ENCODE data around the gene VPS45.
"Not testable (repeated sequence)": the region's sequence is repeated elsewhere in the genome, so short reads cannot be mapped to it uniquely, and the experiment has no call there.

VPS45 gene

DNA sequence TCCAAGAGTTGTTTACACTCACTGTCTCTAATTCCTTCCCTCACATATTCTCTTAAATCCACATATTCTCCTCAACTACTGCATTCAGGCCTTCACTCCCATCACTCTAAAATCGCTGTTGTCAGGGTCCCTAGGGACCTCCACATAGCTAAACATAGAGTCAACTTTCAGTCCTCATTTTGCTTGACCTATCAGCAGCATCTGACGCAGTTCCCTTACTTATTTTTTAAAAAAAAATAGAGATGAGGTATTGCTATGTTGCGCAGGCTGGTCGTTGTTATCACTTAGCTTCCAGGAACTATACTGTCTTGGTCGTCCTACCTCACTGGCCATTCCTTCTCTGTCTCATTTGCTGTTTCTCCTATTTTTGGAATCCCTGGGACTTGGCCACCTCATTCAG lies 70.5 kb downstream of the VPS45 start:
- DNase-seq, result no peak

DNA sequence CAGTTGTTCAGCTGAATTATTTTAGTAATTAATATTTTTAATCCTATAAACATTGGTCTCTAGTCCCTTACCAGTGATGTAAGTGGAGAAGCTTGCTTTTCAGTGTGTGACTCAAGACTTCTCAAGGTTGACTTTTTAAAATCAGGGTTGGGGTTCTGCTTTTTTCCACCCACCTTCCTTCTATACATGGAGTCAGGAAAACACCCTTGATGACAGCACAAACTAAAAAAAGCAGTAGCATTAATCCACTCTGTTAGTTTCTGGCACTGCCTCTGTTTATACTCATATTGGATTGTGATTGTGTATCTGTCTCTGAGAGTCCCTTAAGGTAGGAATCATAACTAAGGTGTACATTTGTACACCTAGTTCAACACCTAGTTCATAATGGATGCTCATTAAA lies 73.9 kb downstream of the VPS45 start:
- no peak for DNase-seq

DNA sequence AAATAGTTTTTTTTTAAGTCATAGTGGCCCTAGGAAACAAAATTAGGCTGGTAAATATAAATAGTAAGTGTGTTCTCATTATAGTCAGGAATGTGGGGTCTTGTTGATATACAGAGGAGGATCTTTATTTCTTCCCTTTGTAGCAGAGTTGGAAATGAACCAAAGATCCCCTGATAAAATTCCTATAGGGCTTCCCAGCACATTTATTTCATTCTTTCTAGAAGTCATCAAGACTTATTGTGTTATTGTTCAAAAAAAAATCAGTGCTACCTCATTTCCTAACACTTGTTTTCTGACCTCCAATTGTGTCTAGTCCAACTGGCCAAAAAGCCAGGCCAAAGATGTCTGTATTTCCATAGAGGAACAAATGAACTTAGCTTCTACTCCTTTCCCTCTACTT lies 74.5 kb downstream of the VPS45 start:
- no peak for DNase-seq

DNA sequence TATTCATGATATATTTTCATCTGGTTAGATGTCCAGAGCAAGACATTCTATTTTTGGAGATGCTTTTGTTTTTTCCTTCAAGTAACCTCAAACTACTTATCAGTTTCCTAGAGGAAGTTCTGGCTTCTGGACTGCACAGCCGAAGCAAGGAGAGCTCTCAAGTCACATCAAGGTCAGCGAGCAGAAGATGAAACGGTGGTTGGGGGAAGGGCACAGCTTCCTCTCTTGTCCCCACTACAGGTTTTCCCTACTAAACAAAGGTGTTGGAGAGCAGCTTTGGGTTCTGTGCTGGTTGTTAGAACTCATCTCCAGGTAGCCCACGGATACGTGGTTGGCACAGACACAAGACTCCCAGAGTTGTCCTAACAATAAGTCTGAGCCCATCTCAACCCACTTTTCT lies 77.0 kb downstream of the VPS45 start:
- no peak for DNase-seq

DNA sequence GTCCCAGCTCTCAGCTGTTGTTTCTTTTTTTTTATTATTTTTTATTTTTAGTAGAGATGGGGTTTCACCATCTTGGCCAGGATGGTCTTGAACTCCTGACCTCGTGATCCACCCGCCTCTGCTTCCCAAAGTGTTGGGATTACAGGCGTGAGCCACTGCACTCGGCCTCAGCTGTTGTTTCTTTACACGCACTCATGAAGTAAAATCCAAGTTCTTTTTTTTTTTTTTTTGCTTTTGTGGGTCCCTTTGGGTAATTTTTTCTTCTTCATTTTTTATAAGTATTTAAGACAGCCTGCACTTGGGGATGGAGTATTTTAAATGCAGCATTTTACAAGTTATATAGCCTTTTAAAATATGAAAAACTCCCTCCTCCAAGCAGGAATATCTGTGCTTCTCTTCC lies 78.4 kb downstream of the VPS45 start:
- not testable (repeated sequence) for DNase-seq

DNA sequence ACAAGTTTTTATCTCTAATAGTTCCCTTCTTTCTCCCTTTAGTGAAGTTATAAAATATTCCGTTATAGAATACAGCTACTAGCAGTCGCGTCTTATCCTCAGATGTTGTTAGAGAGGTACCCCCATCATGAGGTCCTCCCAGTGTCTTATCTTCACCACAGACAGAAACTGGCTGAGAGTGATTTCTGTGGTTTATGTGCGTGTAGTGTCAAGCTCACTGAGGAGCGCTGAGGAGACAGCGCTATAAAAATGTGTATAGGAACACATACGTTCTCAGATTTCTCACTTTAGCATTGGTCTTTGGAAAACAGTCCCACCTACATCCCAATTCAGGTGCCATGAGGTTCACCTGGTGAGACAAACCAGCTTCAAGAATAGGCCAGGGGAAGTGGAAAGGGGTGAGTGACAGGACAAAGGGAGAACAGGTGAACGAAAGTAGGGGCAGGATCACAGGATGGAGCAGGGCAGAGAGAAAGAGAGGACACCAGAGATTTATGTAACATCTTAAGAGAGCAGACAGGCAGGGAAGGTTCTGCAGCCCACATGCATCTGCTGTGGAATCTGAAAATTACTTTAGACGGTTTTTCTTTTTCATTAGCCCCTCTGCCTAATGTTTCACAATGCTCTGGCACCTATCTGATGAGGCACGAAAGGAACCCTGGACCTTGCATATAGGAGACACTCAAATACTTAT lies 79.4 kb downstream of the VPS45 start:
- no peak for DNase-seq

DNA sequence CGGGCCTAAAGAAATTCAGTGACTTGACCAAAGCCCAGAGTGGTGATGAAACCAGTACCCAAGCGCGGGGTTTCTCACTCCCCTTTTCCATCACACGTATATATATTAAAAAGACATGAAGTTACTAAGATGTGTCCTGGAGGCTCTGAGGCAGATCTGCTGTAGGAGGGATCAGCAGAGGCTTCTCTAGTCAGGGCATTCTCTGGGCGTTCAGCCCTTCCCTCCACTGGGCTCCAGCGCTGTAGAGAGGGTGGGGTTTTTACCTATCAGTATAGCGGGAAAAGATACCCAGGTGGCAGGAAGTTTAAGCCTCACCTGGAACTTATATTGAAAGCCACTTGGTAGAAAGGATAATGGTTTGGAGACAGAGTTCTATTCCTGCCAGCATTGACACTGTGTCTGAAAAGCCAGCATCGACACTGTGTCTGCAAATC lies 81.3 kb downstream of the VPS45 start:
- DNase-seq, result no peak

DNA sequence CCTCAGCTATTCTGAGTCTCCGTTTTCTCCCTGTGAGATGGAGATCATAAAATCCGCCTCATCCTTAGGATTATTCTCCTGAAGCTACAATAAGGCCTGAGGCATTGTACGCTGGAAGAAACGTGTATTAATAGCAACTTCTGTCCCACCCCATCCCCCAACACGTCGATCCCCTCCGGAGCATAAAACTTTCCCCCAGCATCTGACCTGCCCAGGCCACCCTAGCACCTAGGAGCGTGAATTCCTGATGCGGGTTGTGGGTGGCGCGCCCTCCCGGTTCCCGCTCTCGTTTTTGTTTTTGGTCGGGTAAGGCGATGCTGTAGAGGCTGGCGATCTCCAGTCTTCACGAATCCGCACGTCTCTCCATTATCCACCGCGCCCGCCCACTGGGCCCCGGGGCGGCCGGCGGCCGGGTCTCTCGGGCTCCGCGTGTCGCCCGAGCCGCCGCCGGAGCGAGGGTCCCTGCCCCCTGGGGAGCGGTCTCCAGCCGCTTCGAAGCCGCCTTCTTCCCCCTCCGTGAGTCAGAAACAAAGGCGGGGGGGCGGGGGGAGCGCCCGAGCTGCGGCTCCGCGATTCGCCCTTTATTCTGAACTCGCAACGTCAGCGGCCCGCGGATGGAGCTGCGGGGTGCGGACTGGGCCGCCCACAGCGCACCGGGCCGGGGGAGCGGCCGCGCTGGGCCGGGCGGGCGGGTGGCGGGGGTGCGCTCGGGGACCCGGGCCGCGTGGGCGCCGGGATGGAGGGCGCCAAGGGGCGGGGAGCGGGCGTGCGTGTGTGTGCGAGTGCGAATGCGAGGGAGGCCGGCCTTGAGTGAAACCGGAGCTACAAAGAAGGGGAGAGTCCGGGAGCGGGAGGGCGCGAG lies 81.9 kb downstream of the VPS45 start, which contains the start of gene PLEKHO1:
Gene PLEKHO1, plus strand, starts transcription at position 646 of the 862 bp plus-strand sequence. CDS start 342 bp downstream, outside the sequence.
- no peak for DNase-seq

DNA sequence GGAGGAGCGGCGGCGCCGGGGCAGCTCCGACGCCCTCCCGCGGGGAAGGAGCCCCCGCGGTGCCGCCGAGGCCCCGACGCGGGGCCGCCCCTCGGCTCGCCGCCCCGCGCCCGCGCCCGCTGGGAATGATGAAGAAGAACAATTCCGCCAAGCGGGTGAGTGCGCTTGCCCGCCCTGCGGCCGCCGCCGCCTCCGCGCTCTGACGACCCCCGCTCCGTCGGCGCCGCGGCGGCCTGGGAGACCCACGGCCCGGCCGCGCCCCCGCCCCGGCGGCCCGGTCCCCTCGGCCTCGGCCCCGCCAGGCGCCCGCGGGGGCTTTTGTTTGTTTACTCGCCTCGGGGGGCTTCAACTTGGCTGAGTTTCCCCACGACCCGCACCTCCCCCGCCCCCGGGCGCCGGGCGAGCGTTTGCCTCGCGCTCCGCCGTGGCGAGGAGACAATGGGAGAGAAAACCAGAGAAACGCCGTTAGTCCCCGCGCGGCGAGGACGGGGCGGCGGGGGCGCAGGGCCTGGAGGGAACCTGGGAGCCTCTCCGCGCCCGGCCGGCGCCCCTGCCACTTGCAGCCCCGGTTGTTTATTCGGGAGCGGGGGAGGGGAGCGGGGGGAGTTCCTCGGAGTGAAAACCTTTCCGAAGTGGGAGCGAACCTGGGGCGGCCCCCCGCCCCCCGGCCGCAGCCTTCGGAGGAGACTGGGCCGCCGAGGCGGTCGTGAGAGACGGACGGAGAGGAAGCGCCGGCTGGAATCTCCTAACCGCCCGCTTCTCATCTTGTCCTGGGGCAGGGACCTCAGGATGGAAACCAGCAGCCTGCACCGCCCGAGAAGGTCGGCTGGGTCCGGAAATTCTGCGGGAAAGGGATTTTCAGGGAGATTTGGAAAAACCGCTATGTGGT lies 82.8 kb downstream of the VPS45 start:
- no peak for DNase-seq

DNA sequence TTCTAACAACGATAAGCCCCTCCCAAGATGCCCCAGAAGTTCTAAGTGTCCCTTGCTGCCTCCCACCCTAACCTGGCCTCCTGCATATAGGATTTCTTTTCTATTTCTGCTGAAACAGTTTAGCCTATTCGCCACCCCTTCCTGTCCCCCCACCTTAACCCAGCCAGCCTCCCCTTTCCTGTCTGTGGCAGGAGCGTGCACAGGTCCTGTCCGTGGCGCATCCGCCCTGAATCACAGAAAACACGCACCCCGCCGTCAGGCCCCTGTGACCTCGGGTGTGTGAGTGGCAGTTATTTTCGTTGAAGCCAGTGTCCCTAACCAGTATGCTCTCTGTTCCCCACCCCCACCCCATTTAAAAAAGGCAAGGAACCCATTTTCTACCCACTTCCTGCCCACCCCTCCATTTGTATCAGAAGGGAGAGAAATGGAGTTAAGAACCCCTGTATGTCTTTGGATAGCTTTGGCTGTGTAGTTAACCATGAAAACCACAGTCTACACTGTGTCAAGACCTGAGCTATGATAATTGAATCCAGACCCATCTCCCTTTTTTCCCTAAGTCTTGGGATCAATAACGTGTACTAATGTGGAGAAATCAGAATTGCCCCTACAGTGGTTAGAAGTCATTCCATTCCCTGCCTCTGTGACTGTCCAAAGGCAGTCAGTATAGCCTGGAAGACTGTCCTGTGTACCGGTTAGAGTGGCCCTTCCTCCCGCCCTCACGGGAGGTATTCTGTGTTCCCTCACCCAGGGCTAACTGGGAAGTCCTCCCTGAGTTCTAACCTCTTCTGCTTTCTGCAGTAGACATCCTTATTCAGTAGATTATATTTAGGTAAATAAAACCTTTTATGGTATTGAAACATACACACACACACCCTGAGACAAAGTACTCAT lies 84.0 kb downstream of the VPS45 start:
- no peak for DNase-seq

DNA sequence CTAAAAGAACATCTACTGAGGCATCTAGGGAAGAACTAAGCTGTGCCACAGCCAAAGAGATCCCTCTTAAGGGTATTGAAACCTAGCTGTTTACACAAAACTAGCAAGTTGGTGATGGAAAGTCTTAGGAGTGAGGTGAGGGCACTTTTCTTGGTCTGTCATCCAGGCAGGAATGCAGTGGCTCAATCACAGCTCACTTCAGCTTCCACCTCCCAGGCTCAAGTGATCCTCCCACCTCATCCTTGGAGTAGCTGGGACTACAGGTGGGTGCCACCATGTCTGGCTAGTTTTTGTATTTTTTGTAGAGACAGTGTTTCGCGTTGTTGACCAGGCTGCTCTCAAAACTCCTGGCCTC lies 84.6 kb downstream of the VPS45 start:
- no peak for DNase-seq

DNA sequence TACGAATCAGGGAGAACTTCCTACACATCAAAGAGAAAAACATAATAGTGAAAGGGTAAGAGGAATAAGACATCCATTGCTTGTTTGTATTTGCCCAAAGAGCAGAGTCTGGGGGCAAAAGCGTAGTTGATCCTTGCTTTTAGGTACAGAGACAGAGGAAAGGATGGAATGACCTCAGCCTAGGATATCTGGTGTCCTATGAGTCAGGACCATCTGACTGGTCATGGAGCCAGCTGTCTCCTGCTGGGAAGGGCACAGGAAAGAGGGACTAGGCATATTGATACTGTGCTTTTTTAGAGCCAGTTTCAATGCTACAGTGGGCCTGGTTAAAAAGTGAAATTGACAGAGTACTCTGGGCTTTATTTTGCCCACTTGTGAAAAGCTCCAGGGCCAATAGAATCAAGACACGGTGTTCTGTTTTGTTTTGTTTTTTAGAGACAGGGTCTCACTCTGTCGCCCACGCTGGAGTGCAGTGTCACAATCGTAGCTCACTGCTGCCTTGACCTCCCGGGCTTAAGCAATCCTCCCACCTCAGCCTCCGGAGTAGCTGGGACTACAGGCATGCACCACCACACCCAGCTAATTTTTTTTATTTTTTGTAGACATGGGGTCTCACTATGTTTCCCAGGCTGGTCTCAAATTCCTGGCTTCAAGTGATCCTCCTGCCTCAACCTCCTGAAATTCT lies 85.3 kb downstream of the VPS45 start:
- DNase-seq, result no peak

DNA sequence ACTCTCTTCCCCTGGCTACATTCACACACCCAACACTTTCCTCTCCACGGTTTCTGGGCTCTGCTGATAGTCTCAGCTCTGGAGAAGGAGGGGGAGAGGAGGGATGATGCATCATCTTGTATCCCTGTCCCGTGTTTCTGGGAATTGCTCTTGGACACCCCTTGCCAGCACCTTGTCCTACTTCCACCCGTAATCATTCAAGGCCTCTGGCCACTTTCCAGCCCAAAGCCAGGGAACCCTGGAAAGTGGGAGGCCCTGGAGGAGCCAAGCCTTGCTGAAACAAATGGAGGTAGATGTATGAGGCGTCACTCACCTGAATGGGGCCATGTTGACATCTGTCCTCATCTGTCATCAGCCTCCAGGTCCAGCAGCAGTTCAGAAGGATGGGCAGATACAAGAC lies 86.6 kb downstream of the VPS45 start:
- DNase-seq, result no peak

DNA sequence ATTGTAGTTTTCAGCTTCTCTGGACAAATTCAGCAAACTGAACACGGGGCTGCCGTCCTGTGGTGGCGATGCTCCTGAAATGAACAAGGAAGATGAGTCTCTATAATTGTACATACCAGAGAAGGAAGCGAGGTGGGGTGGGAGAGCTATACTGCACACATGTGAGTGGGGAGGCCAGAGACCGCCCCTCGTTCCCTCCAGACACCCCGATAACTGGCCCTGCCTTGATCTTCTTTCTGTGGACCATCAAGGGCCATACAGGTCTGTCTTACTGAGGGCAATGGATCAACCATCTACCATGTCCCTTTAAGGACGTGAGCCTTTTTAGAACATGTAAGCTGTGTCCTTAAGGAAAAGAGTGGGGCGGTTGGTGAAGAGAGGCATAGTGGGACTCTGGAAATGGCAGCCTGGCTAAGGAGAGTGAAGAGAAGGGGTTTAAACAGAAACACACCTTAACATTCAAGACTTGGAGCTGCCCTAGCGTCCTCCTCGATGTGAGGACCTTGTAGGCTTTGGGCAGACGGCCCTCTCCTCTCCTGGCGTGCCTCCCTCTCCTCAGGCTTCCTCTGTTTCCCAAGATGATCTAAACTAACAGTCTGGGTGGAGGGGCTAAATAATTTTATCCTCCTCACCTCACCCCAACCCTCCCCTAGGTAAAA lies 88.0 kb downstream of the VPS45 start:
- no peak for DNase-seq

DNA sequence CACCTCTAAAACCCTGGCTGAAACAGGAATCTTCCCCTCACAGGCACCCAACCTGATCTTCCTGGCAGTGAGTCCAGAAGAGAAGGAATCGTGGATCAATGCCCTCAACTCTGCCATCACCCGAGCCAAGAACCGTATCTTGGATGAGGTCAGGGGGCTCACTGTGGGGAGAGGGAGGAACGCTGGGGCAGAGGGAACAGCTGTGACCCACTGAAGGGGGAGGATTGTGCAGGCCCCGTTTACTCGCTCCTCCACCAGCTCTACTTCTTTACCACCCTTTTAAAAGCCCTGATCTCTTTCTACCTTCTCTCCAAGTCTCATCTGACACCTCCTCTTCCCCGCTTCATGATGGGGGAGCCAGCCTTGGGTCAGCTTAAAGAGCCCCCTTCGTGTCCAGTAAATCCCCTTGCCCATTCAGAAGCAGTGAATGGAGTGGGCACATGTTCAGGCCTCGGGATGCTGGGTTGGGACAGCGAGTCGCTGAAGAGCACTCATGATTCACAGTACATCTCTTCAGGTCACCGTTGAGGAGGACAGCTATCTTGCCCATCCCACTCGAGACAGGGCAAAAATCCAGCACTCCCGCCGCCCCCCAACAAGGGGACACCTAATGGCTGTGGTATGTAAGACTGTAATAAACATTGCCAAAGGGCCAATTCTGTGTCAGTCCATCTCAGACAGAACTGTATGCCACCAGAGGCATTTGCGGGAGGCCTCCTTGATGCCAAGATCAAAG lies 89.5 kb downstream of the VPS45 start:
- DNase-seq, result no peak

DNA sequence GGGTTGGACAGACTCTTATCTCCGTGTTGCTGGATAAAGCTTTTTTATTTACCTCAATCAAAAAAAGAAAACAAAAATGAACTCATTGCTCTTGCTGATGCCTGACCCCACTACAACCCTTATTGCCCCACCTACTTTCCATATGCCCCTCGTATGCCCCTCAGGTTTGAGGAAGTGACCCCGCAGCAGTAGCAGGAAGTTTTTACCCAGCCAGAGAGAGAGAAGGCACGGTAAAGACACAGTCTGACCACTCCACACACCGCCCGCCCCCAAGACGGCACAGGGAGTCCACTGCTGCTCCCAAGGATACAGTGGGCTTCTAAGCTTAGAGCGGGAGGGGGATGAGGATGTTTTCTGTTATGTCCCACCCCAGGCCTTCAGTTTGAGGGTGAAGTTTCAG lies 92.0 kb downstream of the VPS45 start:
- no peak for DNase-seq

DNA sequence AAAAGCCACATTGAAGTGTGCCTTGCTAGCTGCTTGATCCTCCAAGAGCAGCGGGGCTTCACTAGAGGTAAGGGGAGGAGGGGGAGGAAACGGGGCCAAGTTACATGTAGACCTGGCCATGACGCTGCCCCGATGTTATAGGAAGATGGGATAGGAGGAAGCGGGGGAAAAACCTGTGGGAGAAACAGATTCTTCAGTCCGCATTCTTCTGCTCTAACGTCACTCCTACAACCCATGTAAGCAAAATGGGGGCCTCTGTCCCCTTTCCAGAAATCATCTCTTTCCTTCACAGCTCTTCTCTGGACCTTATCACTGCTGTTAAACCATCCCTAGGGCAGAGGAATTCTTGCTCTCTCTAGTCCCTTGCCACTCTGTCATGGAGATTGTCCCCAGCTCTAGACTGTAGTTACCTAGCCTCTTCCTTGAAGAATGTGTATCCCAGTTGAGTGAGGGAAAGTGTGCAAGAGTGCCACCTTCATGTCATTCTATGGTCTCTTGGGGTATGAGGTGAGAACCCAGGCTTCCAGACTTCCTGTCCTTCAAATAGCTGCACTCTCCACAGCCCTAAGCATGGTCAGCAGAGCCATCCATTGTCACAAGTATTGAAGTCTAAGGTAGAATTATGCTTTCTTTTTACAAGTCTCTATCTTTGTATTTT lies 93.5 kb downstream of the VPS45 start:
- DNase-seq, result no peak

DNA sequence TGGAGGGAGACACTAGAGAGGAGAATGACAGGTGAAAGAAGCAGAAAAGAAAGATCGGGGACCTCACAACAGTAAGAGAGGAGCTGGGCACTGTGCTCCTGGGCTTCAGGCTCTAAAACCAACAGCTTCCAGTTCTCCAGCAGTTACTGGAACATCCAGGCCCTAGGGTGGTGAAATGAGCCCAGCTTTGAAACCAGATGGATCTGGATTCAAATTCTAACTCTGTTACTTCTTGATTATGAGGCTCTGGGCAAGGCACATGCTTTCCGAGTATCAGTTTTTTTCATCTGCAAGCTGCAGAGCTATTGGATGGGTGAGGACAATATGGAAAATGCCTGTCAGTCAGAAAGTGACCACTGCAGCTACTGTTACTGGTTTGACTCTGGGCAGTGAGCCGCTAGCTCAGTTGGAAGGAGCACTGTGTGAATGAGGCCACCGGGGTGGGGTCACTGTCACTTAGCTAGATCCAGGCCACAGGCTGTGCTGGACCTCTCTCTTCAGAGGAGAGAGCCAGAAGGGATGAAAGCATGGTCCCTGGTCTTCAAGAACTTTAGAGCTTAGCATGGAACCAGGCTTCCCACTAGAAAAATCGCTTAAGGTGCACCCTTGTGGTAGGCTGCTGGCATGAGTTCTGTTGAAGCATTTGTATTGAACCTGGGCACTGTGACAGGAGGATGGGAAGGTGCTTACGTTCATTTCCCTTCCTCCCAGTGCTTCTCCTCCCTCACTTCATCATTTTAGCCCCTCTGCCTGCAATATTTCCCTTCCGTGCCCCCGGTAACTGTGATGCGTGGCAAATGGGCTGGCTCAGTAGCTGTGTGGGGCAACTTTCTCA lies 94.4 kb downstream of the VPS45 start:
- DNase-seq, result no peak

DNA sequence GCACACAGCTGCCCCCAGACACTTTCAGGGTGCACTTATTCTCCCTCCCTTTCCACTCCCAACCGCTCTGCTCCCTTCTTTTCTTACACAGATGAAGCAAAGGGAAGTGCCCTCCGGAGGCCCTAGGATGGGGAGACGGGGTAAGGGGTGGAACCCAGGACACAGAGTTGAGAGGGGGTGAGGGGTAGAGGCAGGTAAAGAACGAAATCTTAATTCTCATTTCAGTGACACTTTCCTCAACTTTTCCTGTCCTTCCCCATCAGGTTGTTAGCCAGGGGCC lies 94.9 kb downstream of the VPS45 start:
- DNase-seq, result no peak
